ENCODE data around the gene NCOA4.

Gene NCOA4

GRCh38 chr10:46037107-46037825, 6.8 kb upstream of the NCOA4 start:
- no peak overlapping the region for H3K4me3 ChIP-seq (ENCODE audit: low read depth, low read length)
- TF ChIP-seq CTCF (conservative IDR thresholded peaks at IDR 0.05; ENCODE audit: low read depth, low read length) = no peak
- DNase-seq (ENCODE audit: low read depth) = no peak

- no peak for DNase-seq (ENCODE audit: low read depth)
- H3K4me3 ChIP-seq (ENCODE audit: low read depth, low read length) = no peak overlapping the region
- peak; percentile 32 for TF ChIP-seq CTCF (conservative IDR thresholded peaks at IDR 0.05; ENCODE audit: low read depth, low read length)
Observed at GRCh38 chr10:46035923-46036849, 5.8 kb upstream of the NCOA4 start.

GRCh38 chr10:46033602-46034011, 3.2 kb upstream of the NCOA4 start:
- peak; percentile 83 for DNase-seq (ENCODE audit: low read depth)

GRCh38 chr10:46031648-46032532, 1.5 kb upstream of the NCOA4 start:
- DNase-seq (ENCODE audit: low read depth) = no peak
- H3K4me3 ChIP-seq (ENCODE audit: low read depth, low read length) = no peak overlapping the region
- TF ChIP-seq CTCF (conservative IDR thresholded peaks at IDR 0.05; ENCODE audit: low read depth, low read length) = no peak

More at GRCh38 chr10:46033602-46034011, 3.2 kb upstream of the NCOA4 start:
- no peak overlapping the region for H3K4me3 ChIP-seq (ENCODE audit: low read depth, low read length)
- TF ChIP-seq CTCF (conservative IDR thresholded peaks at IDR 0.05; ENCODE audit: low read depth, low read length) = no peak

- peak overlapping the region; percentile 99 for H3K4me3 ChIP-seq (ENCODE audit: low read depth, low read length)
- no peak for DNase-seq (ENCODE audit: low read depth)
- no peak for TF ChIP-seq CTCF (conservative IDR thresholded peaks at IDR 0.05; ENCODE audit: low read depth, low read length)
Observed at GRCh38 chr10:46029461-46030030, 877 bp downstream of the NCOA4 start.

Data from choroid plexus epithelial cell (primary cell).